ENCODE measurements around the gene CBARP. TPM values are rescaled to one million over a fixed set of nuclear protein-coding genes. Genes with fewer than 3 reads are reported as not detected.

The CBARP gene
- total and polyA plus RNA-seq, 9 of the 15 experiments (the other 6 are each of a cell fraction or from before 2014, with no cell fraction given), result 0.03 to 8.9 (median 1.2) TPM; not detected in 1

GRCh38 chr19:1269478-1270212, 31.8 kb upstream of the CBARP start (continued):
- TF ChIP-seq, protein P1, sequence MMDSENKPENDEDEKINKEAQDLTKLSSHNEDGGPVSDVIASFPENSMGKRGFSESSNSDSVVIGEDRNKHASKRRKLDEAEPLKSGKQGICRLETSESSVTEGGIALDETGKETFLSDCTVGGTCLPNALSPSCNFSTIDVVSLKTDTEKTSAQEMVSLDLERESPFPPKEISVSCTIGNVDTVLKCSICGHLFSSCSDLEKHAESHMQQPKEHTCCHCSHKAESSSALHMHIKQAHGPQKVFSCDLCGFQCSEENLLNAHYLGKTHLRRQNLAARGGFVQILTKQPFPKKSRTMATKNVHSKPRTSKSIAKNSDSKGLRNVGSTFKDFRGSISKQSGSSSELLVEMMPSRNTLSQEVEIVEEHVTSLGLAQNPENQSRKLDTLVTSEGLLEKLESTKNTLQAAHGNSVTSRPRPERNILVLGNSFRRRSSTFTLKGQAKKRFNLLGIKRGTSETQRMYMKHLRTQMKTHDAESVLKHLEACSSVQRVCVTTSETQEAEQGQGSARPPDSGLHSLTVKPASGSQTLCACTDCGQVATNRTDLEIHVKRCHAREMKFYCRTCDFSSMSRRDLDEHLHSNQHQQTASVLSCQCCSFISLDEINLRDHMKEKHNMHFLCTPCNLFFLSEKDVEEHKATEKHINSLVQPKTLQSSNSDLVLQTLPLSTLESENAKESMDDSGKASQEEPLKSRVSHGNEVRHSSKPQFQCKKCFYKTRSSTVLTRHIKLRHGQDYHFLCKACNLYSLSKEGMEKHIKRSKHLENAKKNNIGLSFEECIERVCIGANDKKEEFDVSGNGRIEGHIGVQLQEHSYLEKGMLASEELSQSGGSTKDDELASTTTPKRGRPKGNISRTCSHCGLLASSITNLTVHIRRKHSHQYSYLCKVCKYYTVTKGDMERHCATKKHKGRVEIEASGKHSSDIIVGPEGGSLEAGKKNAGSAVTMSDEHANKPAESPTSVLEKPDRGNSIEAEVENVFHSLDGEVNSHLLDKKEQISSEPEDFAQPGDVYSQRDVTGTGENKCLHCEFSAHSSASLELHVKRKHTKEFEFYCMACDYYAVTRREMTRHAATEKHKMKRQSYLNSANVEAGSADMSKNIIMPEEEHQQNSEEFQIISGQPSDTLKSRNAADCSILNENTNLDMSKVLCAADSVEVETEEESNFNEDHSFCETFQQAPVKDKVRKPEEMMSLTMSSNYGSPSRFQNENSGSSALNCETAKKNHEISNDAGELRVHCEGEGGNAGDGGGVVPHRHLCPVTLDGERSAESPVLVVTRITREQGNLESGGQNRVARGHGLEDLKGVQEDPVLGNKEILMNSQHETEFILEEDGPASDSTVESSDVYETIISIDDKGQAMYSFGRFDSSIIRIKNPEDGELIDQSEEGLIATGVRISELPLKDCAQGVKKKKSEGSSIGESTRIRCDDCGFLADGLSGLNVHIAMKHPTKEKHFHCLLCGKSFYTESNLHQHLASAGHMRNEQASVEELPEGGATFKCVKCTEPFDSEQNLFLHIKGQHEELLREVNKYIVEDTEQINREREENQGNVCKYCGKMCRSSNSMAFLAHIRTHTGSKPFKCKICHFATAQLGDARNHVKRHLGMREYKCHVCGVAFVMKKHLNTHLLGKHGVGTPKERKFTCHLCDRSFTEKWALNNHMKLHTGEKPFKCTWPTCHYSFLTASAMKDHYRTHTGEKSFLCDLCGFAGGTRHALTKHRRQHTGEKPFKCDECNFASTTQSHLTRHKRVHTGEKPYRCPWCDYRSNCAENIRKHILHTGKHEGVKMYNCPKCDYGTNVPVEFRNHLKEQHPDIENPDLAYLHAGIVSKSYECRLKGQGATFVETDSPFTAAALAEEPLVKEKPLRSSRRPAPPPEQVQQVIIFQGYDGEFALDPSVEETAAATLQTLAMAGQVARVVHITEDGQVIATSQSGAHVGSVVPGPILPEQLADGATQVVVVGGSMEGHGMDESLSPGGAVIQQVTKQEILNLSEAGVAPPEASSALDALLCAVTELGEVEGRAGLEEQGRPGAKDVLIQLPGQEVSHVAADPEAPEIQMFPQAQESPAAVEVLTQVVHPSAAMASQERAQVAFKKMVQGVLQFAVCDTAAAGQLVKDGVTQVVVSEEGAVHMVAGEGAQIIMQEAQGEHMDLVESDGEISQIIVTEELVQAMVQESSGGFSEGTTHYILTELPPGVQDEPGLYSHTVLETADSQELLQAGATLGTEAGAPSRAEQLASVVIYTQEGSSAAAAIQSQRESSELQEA (IDR thresholded peaks at IDR 0.05; ENCODE audit: low read depth), result no peak
- no peak for TF ChIP-seq RFX1 (IDR thresholded peaks at IDR 0.05)
- no peak for TF ChIP-seq BRF1 (IDR thresholded peaks at IDR 0.05; ENCODE audit: borderline replicate concordance, extremely low read depth, insufficient read length)
- TF ChIP-seq HOMEZ (CRISPR knock-in tag; IDR thresholded peaks at IDR 0.05), result no peak
- no peak for TF ChIP-seq ZNF76 (CRISPR knock-in tag; IDR thresholded peaks at IDR 0.05; ENCODE audit: borderline replicate concordance)
- no peak for TF ChIP-seq NFE2 (IDR thresholded peaks at IDR 0.05; ENCODE audit: low read depth)
- TF ChIP-seq, protein P2, sequence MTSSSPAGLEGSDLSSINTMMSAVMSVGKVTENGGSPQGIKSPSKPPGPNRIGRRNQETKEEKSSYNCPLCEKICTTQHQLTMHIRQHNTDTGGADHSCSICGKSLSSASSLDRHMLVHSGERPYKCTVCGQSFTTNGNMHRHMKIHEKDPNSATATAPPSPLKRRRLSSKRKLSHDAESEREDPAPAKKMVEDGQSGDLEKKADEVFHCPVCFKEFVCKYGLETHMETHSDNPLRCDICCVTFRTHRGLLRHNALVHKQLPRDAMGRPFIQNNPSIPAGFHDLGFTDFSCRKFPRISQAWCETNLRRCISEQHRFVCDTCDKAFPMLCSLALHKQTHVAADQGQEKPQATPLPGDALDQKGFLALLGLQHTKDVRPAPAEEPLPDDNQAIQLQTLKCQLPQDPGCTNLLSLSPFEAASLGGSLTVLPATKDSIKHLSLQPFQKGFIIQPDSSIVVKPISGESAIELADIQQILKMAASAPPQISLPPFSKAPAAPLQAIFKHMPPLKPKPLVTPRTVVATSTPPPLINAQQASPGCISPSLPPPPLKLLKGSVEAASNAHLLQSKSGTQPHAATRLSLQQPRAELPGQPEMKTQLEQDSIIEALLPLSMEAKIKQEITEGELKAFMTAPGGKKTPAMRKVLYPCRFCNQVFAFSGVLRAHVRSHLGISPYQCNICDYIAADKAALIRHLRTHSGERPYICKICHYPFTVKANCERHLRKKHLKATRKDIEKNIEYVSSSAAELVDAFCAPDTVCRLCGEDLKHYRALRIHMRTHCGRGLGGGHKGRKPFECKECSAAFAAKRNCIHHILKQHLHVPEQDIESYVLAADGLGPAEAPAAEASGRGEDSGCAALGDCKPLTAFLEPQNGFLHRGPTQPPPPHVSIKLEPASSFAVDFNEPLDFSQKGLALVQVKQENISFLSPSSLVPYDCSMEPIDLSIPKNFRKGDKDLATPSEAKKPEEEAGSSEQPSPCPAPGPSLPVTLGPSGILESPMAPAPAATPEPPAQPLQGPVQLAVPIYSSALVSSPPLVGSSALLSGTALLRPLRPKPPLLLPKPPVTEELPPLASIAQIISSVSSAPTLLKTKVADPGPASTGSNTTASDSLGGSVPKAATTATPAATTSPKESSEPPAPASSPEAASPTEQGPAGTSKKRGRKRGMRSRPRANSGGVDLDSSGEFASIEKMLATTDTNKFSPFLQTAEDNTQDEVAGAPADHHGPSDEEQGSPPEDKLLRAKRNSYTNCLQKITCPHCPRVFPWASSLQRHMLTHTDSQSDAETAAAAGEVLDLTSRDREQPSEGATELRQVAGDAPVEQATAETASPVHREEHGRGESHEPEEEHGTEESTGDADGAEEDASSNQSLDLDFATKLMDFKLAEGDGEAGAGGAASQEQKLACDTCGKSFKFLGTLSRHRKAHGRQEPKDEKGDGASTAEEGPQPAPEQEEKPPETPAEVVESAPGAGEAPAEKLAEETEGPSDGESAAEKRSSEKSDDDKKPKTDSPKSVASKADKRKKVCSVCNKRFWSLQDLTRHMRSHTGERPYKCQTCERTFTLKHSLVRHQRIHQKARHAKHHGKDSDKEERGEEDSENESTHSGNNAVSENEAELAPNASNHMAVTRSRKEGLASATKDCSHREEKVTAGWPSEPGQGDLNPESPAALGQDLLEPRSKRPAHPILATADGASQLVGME (CRISPR knock-in tag; IDR thresholded peaks at IDR 0.05), result peak; percentile 72
- TF ChIP-seq KAT2B (IDR thresholded peaks at IDR 0.05; ENCODE audit: low read depth, low read length), result no peak
- TF ChIP-seq, protein P3, sequence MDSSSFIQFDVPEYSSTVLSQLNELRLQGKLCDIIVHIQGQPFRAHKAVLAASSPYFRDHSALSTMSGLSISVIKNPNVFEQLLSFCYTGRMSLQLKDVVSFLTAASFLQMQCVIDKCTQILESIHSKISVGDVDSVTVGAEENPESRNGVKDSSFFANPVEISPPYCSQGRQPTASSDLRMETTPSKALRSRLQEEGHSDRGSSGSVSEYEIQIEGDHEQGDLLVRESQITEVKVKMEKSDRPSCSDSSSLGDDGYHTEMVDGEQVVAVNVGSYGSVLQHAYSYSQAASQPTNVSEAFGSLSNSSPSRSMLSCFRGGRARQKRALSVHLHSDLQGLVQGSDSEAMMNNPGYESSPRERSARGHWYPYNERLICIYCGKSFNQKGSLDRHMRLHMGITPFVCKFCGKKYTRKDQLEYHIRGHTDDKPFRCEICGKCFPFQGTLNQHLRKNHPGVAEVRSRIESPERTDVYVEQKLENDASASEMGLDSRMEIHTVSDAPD (CRISPR knock-in tag; IDR thresholded peaks at IDR 0.05), result no peak

All from K562 (cell line).